HEK293 (cell line): ENCODE results near the gene MRTFA.

Experiments used
- CTCF ChIA-PET: fragments of 350-600 bp; formaldehyde crosslinking; extraction: SDS; loops from one replicate; lab custom pipeline; 2021; ENCODE audit warnings: antibody characterized with exemption; lab: Yijun Ruan, JAX
- POLR2A ChIA-PET: fragments of 300-600 bp; formaldehyde crosslinking; extraction: SDS; loops from one replicate; lab custom pipeline; 2020; ENCODE audit warnings: antibody characterized with exemption, inconsistent platforms; lab: Yijun Ruan, JAX
- H3K27ac ChIP-seq: fragments of 200-500 bp; sonication (Bioruptor generic); 2 replicates; pipeline ENCODE4 v1.5.1; 2014; ENCODE audit warnings: low read depth, low read length, control low read depth, inconsistent platforms; ENCODE audit errors: extremely low read depth
- H3K36me3 ChIP-seq, 2 experiments: fragments of 200-500 bp in 1 of 2; sonication (Bioruptor generic) in 1 of 2; 1 replicate in 1 of 2; 2 replicates in 1 of 2; pipeline ENCODE4 v1.5.1; 2014 to 2017; ENCODE audit warnings: inconsistent platforms in 2 of 2, low read length in 2 of 2; ENCODE audit not compliant: control insufficient read depth in 2 of 2, insufficient read depth in 1 of 2
- H3K4me1 ChIP-seq: fragments of 200-500 bp; sonication (Bioruptor generic); 2 replicates; pipeline ENCODE4 v1.5.1; 2014; ENCODE audit warnings: mild to moderate bottlenecking, low read length, inconsistent platforms; ENCODE audit not compliant: control insufficient read depth, insufficient read depth
- H3K4me3 ChIP-seq: 2 replicates; pipeline ENCODE4 v1.5.1; 2011; ENCODE audit warnings: low read depth, mild to moderate bottlenecking, control low read depth, low read length, moderate library complexity
- H3K9me3 ChIP-seq: fragments of 200-500 bp; sonication (Bioruptor generic); 2 replicates; pipeline ENCODE4 v1.5.1; 2014; ENCODE audit warnings: low read depth, low read length, inconsistent platforms; ENCODE audit not compliant: control insufficient read depth, insufficient read depth
- BCL11B ChIP-seq: fragments of 450-650 bp; formaldehyde crosslinking; IDR thresholded peaks from 2 replicates; pipeline ENCODE4 v1.5.1; 2016; ENCODE audit warnings: low read depth, missing biosample characterization, missing genetic modification characterization
- FEZF1 ChIP-seq: fragments of 450-650 bp; formaldehyde crosslinking; IDR thresholded peaks from 2 replicates; pipeline ENCODE4 v1.5.1; 2016; ENCODE audit warnings: missing biosample characterization, missing genetic modification characterization
- HOXA7 ChIP-seq: sonication (generic); formaldehyde crosslinking; IDR thresholded peaks from 2 replicates; pipeline ENCODE4 v1.8.1; 2022; ENCODE audit warnings: missing genetic modification reagents, borderline replicate concordance
- HOXD13 ChIP-seq: sonication (generic); formaldehyde crosslinking; IDR thresholded peaks from 2 replicates; pipeline ENCODE4 v1.8.0; 2022; ENCODE audit warnings: missing genetic modification reagents, borderline replicate concordance
- OSR2 ChIP-seq: fragments of 450-650 bp; formaldehyde crosslinking; IDR thresholded peaks from 2 replicates; pipeline ENCODE4 v1.5.1; 2016; ENCODE audit warnings: missing biosample characterization, missing genetic modification characterization
- PATZ1 ChIP-seq: fragments of 450-650 bp; formaldehyde crosslinking; IDR thresholded peaks from 2 replicates; pipeline ENCODE4 v1.5.1; 2016; ENCODE audit warnings: missing biosample characterization, missing genetic modification characterization
- ZBTB48 ChIP-seq: fragments of 450-650 bp; formaldehyde crosslinking; IDR thresholded peaks from 2 replicates; pipeline ENCODE4 v1.5.1; 2016; ENCODE audit warnings: missing biosample characterization, missing genetic modification characterization
- ZNF292 ChIP-seq: fragments of 450-650 bp; formaldehyde crosslinking; IDR thresholded peaks from 2 replicates; pipeline ENCODE4 v1.5.1; 2016; ENCODE audit warnings: low read depth, missing biosample characterization, missing genetic modification characterization, borderline replicate concordance
- ZNF302 ChIP-seq: fragments of 450-650 bp; formaldehyde crosslinking; IDR thresholded peaks from 2 replicates; pipeline ENCODE4 v1.5.1; 2016; ENCODE audit warnings: missing biosample characterization, missing genetic modification characterization, low read depth
- ZNF596 ChIP-seq: fragments of 450-650 bp; IDR thresholded peaks from 2 replicates; pipeline ENCODE4 v1.5.0; 2018; ENCODE audit warnings: missing biosample characterization, mild to moderate bottlenecking, missing genetic modification characterization, moderate library complexity
- ZNF600 ChIP-seq: fragments of 450-650 bp; formaldehyde crosslinking; IDR thresholded peaks from 2 replicates; pipeline ENCODE4 v1.5.1; 2016; ENCODE audit warnings: missing biosample characterization, missing genetic modification characterization
- ZNF624 ChIP-seq: fragments of 450-650 bp; formaldehyde crosslinking; IDR thresholded peaks from 2 replicates; pipeline ENCODE4 v1.5.1; 2017; ENCODE audit warnings: missing biosample characterization, missing genetic modification characterization
- ZNF626 ChIP-seq: fragments of 450-650 bp; sonication (Bioruptor Pico); formaldehyde crosslinking; IDR thresholded peaks from 2 replicates; pipeline ENCODE4 v1.5.1; 2018; ENCODE audit warnings: missing biosample characterization, missing genetic modification characterization, inconsistent platforms
- ZNF658 ChIP-seq: fragments of 450-650 bp; formaldehyde crosslinking; IDR thresholded peaks from 2 replicates; pipeline ENCODE4; 2016; ENCODE audit warnings: missing biosample characterization, missing genetic modification characterization
- ZNF664 ChIP-seq: fragments of 450-650 bp; formaldehyde crosslinking; IDR thresholded peaks from 2 replicates; pipeline ENCODE4 v1.5.1; 2016; ENCODE audit warnings: missing biosample characterization, missing genetic modification characterization
- ZNF670 ChIP-seq: fragments of 450-650 bp; formaldehyde crosslinking; IDR thresholded peaks from 2 replicates; pipeline ENCODE4 v1.5.1; 2016; ENCODE audit warnings: missing biosample characterization, missing genetic modification characterization, low read depth
- ZNF747 ChIP-seq: fragments of 450-650 bp; formaldehyde crosslinking; IDR thresholded peaks from 2 replicates; pipeline ENCODE4 v1.5.1; 2016; ENCODE audit warnings: missing biosample characterization, missing genetic modification characterization
- ZNF792 ChIP-seq: fragments of 450-650 bp; formaldehyde crosslinking; IDR thresholded peaks from 2 replicates; pipeline ENCODE4 v1.5.1; 2016; ENCODE audit warnings: missing biosample characterization, missing genetic modification characterization
- ZSCAN30 ChIP-seq: fragments of 450-650 bp; IDR thresholded peaks from 2 replicates; pipeline ENCODE4 v1.5.1; 2018; ENCODE audit warnings: missing biosample characterization, mild to moderate bottlenecking, missing genetic modification characterization, moderate library complexity
- ZSCAN4 ChIP-seq: fragments of 450-650 bp; formaldehyde crosslinking; IDR thresholded peaks from 2 replicates; pipeline ENCODE4 v1.5.1; 2017; ENCODE audit warnings: missing biosample characterization, missing genetic modification characterization
- ZXDB ChIP-seq: fragments of 450-650 bp; formaldehyde crosslinking; IDR thresholded peaks from 2 replicates; pipeline ENCODE4 v1.5.1; 2016; ENCODE audit warnings: missing biosample characterization, missing genetic modification characterization
- TF ChIP-seq, protein P1 (sequence below): fragments of 450-650 bp; formaldehyde crosslinking; IDR thresholded peaks from 2 replicates; pipeline ENCODE4 v1.5.1; 2017; ENCODE audit warnings: missing biosample characterization, missing genetic modification characterization
- TF ChIP-seq, protein P2 (sequence below): fragments of 450-650 bp; formaldehyde crosslinking; IDR thresholded peaks from 2 replicates; pipeline ENCODE4 v1.5.1; 2016; ENCODE audit warnings: missing biosample characterization, missing genetic modification characterization

The MRTFA gene

DNA sequence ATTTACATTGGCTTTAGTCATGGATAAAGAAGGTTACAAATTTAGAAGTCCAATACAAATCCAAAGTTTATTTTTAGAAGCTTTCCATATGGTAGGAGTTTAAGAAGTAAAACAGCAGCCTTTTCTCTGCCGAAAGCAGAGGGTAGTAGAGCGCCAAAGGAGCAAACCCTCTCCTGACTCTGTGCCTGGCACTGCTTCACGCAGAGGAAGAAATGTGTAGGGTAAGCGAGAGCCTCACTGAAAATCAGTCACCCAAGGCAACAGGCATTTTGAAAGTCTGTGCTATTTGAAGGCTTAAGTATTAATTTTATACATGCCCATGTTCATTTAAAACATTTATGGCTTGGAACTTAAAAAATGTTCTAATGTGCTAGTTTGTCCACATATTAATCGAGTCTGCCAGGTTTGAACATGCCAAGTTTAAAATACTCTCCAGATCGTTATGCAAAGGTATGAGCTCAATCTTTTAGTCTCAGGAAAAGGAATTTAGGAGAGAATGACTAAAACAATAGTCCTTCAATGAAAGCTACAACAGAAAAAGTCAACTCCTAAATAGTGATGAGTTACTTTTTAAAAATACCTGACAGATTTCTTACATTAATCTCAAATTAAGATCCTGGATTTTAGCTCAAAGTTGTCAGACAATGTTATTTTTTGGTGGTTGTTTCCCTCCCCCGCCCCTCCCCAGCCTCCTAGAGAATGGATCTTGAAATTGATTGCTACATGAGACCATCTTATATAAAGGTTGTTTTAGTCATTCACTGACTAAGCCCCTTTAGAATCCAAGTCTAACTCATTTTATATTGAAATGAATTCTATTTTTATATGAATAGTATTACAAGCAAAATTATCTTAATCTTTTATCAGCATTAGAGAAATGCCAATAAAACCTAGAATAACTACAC lies 38.7 kb downstream of the MRTFA start:
- TF ChIP-seq HOXD13 = no peak
- TF ChIP-seq, protein P1, sequence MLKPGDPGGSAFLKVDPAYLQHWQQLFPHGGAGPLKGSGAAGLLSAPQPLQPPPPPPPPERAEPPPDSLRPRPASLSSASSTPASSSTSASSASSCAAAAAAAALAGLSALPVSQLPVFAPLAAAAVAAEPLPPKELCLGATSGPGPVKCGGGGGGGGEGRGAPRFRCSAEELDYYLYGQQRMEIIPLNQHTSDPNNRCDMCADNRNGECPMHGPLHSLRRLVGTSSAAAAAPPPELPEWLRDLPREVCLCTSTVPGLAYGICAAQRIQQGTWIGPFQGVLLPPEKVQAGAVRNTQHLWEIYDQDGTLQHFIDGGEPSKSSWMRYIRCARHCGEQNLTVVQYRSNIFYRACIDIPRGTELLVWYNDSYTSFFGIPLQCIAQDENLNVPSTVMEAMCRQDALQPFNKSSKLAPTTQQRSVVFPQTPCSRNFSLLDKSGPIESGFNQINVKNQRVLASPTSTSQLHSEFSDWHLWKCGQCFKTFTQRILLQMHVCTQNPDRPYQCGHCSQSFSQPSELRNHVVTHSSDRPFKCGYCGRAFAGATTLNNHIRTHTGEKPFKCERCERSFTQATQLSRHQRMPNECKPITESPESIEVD (tag by site-specific recombination) = peak; percentile 55
- TF ChIP-seq OSR2 (tag by site-specific recombination) = 0 out of 2 replicates have a peak, but pooled peaks have one; percentile 12
- no peak for TF ChIP-seq ZNF792 (tag by site-specific recombination)
- no peak for TF ChIP-seq ZNF596 (tag by site-specific recombination)
- no peak for TF ChIP-seq ZNF747 (tag by site-specific recombination)
- TF ChIP-seq ZSCAN4 (tag by site-specific recombination) = no peak
- TF ChIP-seq ZBTB48 = no peak
- TF ChIP-seq ZSCAN30 (tag by site-specific recombination) = no peak
- TF ChIP-seq ZNF624 (tag by site-specific recombination) = no peak
- no peak for TF ChIP-seq ZNF302
- TF ChIP-seq FEZF1 (tag by site-specific recombination) = 0 out of 2 replicates have a peak, but pooled peaks have one; percentile 20
- TF ChIP-seq ZNF664 (tag by site-specific recombination) = no peak
- no peak for TF ChIP-seq ZNF600
- no peak for TF ChIP-seq ZNF292 (tag by site-specific recombination)
- no peak for TF ChIP-seq ZXDB (tag by site-specific recombination)
- no peak for TF ChIP-seq ZNF658 (tag by site-specific recombination)
- TF ChIP-seq PATZ1 (tag by site-specific recombination) = no peak
- no peak for TF ChIP-seq BCL11B
- no peak for TF ChIP-seq ZNF670 (tag by site-specific recombination)
- TF ChIP-seq ZNF626 (tag by site-specific recombination) = no peak
- TF ChIP-seq, protein P2, sequence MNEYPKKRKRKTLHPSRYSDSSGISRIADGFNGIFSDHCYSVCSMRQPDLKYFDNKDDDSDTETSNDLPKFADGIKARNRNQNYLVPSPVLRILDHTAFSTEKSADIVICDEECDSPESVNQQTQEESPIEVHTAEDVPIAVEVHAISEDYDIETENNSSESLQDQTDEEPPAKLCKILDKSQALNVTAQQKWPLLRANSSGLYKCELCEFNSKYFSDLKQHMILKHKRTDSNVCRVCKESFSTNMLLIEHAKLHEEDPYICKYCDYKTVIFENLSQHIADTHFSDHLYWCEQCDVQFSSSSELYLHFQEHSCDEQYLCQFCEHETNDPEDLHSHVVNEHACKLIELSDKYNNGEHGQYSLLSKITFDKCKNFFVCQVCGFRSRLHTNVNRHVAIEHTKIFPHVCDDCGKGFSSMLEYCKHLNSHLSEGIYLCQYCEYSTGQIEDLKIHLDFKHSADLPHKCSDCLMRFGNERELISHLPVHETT (tag by site-specific recombination) = no peak
- no peak for TF ChIP-seq HOXA7
- Histone ChIP-seq H3K4me1 (peaks cover 29% of the 10 kb centered on the region), H3K36me3 (no peaks in the 10 kb centered on the region), H3K9me3 (no peaks in the 10 kb centered on the region), H3K27ac (no peak overlapping the region), H3K4me3 (no peak overlapping the region)
- ChIA-PET CTCF (interaction anchor here (0.5 to 1.2 kb wide), 5 partner anchors 36 to 1078 kb away, joined by 3 to 4 read pairs (median 3); no protein-coding TSS in a partner anchor), POLR2A (interaction anchor here (1.4 kb wide), 1 partner anchor 39 kb away, joined by 3 read pairs; the partner anchor contains the start of gene MRTFA)
